Activated effector memory CD4-positive, alpha-beta T cell treated with Interleukin-2 at 50 U/mL for 16 hours (primary cell): ENCODE data around the gene DBX2.
"Not testable (repeated sequence)": the region's sequence is repeated elsewhere in the genome, so short reads cannot be mapped to it uniquely, and the experiment has no call there.

Experiments
- DNase-seq: peaks from one replicate; pipeline ENCODE4 v3.0.0-alpha.2; 2020

Gene DBX2

DNA sequence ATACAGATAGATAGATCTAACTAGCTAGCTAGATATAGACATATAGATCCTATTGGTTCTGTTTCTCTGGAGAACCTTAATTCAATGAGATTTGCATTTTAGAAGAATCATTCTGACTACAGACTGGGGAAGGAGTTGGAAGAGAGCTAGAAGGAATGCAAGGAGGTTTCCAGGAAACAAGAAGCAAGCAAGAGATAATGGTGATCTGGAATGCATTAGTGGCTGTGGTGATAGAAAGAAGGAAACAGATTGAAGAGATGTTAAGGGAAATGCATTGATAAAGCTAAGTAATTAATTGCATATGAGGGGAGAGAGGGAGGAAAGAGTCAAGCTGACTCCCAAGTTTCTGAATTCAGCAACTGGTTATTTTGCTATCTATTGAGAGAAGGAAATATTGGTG lies 42.7 kb downstream of the DBX2 start:
- no peak for DNase-seq

DNA sequence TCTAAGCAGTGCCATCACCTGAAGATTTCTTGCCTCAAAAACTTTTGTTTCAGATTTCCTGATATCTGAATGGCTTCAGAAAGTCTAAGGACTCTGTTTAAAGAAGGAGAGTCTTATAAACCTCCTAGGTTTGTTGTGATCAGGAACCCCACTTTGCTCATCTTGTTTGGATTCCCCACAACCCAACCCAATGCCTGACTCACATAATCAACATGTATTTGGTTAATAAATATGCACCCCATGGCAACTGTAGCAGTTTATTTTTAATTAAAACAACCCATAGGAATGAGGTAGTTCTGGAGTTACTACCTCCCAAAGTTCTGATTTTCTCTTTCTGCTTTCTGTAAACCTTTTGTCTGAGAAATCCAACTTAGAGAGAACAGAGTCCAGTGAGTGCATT lies 51.5 kb downstream of the DBX2 start:
- no peak for DNase-seq

DNA sequence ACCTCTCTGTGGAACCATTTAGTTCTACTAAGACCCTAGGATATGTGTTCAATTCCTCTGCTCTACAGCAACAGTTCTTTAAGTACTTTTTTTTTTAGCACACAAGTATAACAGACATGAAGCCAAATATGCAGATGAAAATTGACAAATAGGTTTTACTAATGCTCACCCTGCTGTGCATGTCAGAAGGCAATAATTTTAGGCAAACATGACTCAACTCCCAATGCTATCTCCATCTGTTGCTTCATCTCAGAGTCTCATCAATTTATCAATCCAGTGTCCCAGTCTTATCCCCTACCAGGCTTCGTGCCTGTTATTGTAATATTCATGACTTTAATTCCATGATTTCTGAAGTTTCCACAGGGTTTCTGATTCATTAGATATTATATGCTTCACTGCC lies 57.7 kb downstream of the DBX2 start:
- DNase-seq, result no peak

DNA sequence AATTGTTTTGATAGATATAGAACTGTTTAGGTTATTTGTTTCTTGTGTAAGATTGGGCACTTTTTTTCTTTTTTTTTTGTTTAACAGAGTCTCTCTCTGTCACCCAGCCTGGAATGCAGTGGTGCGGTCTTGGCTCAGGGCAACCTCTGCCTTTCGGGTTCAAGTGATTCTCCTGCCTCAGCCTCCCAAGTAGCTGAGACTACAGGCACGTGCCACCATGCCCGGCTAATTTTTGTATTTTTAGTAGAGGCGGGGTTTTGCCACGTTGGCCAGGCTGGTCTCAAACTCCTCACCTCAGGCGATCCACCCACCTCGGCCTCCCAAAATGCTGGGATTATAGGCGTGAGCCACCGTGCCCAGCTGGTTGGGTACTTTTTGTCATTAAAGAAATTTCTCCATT lies 66.0 kb downstream of the DBX2 start:
- not testable (repeated sequence) for DNase-seq

DNA sequence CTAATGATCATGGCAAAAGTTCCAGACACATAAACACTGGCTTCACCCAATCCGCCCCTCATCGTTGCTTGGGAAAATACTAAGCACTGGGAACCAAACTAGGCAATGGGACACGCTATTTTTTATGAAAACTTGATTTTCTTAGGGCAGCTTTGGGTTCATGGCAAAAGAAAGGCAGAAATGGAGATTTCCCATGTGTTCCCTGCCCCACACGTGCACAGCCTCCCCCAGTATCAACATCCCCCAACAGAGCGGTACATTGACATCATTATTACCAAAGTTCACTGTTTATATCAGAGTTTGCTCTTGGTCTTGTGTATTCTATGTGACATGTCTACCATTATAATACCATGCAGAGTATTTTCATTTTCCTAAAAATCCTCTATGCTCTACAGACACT lies 71.0 kb downstream of the DBX2 start:
- no peak for DNase-seq

DNA sequence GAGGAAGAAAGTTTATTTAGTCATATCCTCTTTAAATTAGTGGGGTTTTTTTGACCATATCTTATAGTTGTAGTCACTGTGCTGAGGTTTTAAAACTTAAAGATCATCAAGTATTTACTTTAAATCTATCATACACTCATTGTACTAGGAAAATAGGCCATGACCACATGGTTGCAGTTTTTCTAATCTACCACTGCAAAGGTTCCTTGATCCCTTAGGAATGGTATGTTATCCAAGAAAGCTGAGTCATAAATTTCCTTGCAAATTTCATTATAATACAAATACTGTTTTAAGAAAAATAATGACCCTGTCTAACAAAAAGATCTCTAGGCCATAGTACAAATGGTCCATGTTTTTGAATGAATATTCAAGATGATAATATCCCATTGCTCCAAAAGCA lies 74.7 kb downstream of the DBX2 start:
- no peak for DNase-seq

DNA sequence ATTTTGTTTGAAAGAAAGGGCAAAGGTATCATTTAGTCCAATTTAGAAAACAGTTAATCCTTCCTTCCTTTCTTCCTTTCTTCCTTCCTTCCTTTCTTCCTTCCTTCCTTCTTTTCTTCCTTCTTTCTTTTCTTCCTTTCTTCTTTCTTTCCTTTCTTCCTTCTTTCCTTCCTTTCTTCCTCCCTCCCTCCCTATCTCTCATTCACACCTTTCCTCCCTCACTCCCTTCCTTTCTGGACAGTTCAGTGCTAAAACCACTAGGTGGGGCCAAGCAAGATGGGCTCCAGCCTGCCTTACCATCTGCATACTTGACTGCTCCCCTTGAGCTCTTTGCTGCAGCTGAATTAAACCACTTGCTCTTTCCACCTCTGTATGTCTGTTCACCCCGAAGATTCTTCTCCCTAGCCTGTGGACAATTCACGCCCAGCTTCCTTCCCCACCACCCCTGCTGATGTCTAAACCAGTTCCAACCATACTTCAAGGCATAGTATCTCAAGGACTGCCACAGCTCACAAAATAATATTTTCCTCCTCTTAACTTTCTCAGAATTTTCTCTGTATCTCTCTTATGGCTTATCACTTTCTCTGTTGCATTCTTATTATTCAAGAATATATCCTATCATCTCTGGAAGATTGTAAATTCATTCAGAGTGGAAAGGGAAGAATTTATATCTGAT lies 78.0 kb downstream of the DBX2 start:
- DNase-seq, result no peak

DNA sequence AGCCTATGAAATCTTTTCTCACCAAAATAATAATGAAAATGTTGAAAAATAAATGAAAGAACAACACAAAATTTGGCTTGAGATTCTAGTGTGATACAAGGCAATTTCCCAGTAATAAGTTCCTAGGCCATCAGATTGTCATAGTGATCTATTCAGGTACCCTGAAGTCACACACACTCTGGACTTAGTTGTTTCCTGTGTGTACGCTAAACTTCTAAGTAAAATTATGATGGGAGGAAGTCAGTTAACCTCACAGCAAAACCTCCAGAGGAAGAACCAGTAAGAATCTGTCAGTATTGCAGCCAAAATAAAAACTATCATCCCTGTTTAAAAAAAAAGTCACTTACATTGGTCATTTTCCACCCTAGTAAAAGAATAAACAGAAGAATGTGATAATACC lies 81.9 kb downstream of the DBX2 start:
- DNase-seq, result no peak
